Cardiac muscle cell (in vitro differentiated cells and primary cell): ENCODE results near the gene ZXDA. TPM values are rescaled to one million over a fixed set of nuclear protein-coding genes. Genes with fewer than 3 reads are reported as not detected.

ENCODE experiments used
- DNase-seq, 2 donors: peaks; one replicate each; pipeline versions ENCODE4 v3.0.0 to v3.0.0-alpha.2; 2010 to 2017; ENCODE audit warnings: low read depth in 1 of 2, low spot score in 1 of 2
- H3K27ac ChIP-seq: fragments of 200-600 bp; sonication (generic); 2 replicates; pipeline ENCODE4 v1.5.1; 2016
- H3K27me3 ChIP-seq: fragments of 200-600 bp; sonication (generic); 2 replicates; pipeline ENCODE4 v1.6.0; 2016; ENCODE audit warnings: control low read depth
- H3K36me3 ChIP-seq: fragments of 200-600 bp; sonication (generic); 2 replicates; pipeline ENCODE4 v1.5.1; 2016; ENCODE audit warnings: control low read depth
- H3K4me1 ChIP-seq: fragments of 200-600 bp; sonication (generic); 2 replicates; pipeline ENCODE4 v1.8.1; 2017; ENCODE audit warnings: low read depth, mild to moderate bottlenecking, mixed run types
- H3K4me3 ChIP-seq: fragments of 200-600 bp; sonication (generic); 2 replicates; pipeline ENCODE4 v1.5.1; 2016; ENCODE audit warnings: mild to moderate bottlenecking
- H3K9me3 ChIP-seq: fragments of 200-600 bp; sonication (generic); 2 replicates; pipeline ENCODE4 v1.5.1; 2017; ENCODE audit warnings: low read depth, mild to moderate bottlenecking, control low read depth
- polyA plus RNA-seq: library from polyadenylated mRNA; unstranded; fragments of >200 nt; fragmentation: Nextera tagmentation; extraction: Ambion mirVana; gene quantifications from 2 replicates; pipeline ENCODE4 v1.2.1, GENCODE V29; 2016
- total RNA-seq: library from RNA; depleted of rRNA; stranded (reverse); fragments of >200 nt; gene quantifications from 2 replicates; pipeline ENCODE4 v1.2.3, GENCODE V29; 2016
- TF ChIP-seq, protein P1 (sequence below): IDR thresholded peaks from 2 replicates; pipeline ENCODE4 v1.5.1; 2012; ENCODE audit warnings: low read depth, mild to moderate bottlenecking, low read length

The ZXDA gene
- total and polyA plus RNA-seq, 2 experiments from 2014 or later, result 1.5 to 10.1 TPM

DNA sequence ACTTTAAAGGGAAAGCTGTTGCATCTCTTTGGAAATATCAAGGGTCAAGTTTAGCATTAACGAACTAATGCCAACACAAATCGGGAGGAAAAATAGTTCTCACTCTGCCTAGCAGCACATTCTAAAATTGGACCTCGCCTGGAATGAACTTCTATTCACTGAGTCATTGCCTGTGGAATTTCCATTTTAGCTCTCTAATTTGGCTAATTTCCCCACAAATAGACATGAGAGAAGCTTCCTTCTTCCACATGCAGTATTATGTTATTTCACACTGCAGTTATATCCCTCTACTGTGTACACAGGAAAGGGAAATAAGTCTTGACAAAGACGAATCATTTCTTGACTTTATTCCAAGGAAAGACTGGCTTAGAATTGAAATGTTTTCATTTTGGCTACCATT is 9.3 kb downstream of the ZXDA start:
- peak in 1 of 2 donors; percentile 78 for DNase-seq
- TF ChIP-seq, protein P1, sequence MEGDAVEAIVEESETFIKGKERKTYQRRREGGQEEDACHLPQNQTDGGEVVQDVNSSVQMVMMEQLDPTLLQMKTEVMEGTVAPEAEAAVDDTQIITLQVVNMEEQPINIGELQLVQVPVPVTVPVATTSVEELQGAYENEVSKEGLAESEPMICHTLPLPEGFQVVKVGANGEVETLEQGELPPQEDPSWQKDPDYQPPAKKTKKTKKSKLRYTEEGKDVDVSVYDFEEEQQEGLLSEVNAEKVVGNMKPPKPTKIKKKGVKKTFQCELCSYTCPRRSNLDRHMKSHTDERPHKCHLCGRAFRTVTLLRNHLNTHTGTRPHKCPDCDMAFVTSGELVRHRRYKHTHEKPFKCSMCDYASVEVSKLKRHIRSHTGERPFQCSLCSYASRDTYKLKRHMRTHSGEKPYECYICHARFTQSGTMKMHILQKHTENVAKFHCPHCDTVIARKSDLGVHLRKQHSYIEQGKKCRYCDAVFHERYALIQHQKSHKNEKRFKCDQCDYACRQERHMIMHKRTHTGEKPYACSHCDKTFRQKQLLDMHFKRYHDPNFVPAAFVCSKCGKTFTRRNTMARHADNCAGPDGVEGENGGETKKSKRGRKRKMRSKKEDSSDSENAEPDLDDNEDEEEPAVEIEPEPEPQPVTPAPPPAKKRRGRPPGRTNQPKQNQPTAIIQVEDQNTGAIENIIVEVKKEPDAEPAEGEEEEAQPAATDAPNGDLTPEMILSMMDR, result no peak

DNA sequence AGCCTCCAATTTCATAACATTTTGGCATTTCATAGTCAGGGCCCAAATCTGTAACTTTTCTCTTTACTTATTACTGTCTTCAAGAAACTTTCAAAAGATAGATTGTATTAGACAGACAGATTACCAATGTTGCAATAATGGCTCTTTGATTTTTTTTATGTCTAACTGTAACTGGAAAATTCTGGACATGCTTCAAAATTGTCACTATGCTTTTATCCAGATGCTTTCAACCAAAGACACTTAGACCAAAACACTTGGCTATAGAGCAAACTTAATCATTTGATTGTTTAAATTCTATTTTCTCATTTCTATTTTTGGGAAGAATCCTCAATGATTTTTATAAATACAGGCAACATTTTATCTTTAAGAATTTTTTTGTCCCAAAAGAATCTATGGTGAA is 10.4 kb downstream of the ZXDA start:
- no peak overlapping the region for H3K27ac ChIP-seq
- H3K4me1 ChIP-seq, result no peaks in the 10 kb centered on the region
- H3K27me3 ChIP-seq, result no peaks in the 10 kb centered on the region
- H3K4me3 ChIP-seq, result no peak overlapping the region
- TF ChIP-seq, protein P1, result no peak
- no peak for DNase-seq
- no peaks in the 10 kb centered on the region for H3K36me3 ChIP-seq
- H3K9me3 ChIP-seq, result no peaks in the 10 kb centered on the region

More for the DNA sequence above, 9.3 kb downstream of the ZXDA start:
- Histone ChIP-seq H3K4me1 (no peaks in the 10 kb centered on the region), H3K36me3 (no peaks in the 10 kb centered on the region), H3K4me3 (no peak overlapping the region), H3K9me3 (no peaks in the 10 kb centered on the region), H3K27me3 (no peaks in the 10 kb centered on the region), H3K27ac (no peak overlapping the region)

DNA sequence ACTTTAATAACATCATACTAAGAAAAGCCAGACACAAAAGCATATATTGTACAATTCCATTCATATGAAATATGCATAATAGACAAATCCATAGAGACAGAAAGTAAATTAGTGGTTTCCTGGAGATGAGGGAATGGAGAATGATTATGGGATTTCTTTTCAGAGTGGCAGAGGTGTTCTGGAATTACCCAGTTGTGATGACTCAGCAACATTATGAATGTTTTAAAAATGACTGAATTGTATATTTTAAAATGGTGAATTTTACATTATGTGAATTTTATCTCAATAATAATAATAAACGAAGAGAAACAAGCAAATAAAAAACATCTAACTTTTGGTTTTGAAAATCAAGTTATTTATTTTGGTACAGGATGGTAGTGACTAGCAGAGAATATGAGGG is 11.2 kb downstream of the ZXDA start:
- H3K9me3 ChIP-seq, result no peaks in the 10 kb centered on the region
- no peak for DNase-seq
- TF ChIP-seq, protein P1, result no peak
- no peaks in the 10 kb centered on the region for H3K4me1 ChIP-seq
- H3K36me3 ChIP-seq, result no peaks in the 10 kb centered on the region
- H3K27ac ChIP-seq, result no peak overlapping the region
- no peak overlapping the region for H3K4me3 ChIP-seq
- H3K27me3 ChIP-seq, result no peaks in the 10 kb centered on the region

DNA sequence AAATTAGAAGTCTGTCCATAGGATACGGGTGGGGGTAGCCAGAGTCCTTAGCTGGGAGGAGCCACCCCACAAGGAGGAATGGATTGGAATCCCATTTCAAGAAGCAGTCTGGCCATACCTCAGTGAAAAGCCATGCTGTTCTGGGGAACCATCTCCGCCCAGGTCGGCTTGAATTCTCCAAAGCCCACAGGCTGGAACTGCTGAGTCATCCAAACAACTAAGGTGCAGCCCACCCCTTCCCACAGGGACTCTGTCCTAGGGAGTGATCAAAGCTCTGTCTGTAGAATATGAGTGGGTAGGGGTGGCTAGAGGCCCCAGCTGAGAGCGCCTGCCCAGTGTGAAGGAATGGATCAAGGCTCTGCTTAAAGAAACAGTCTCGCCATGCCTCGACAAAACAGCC is 38.8 kb downstream of the ZXDA start:
- H3K36me3 ChIP-seq, result no peaks in the 10 kb centered on the region
- H3K27me3 ChIP-seq, result no peaks in the 10 kb centered on the region
- no peak overlapping the region for H3K4me3 ChIP-seq
- TF ChIP-seq, protein P1, result no peak
- H3K9me3 ChIP-seq, result no peaks in the 10 kb centered on the region
- DNase-seq, result no peak
- H3K4me1 ChIP-seq, result no peaks in the 10 kb centered on the region
- H3K27ac ChIP-seq, result no peak overlapping the region

Other genes with a start within 250 kb of the ZXDA start
- not detected in 2 replicates for gene NLRP2B, start 230.2 kb downstream of the ZXDA start, total RNA-seq
- 0.24 TPM in 1 of 2 replicates, not detected in the other for gene NLRP2B, start 230.2 kb downstream of the ZXDA start, polyA plus RNA-seq